GM12892 (cell line): ENCODE data around the gene EXOC6B.

ENCODE experiments used
- POLR2A ChIP-seq: IDR thresholded peaks from 2 replicates; pipeline ENCODE4 v1.6.1; 2011; ENCODE audit warnings: low read depth, low read length, control low read depth
- POLR2AphosphoS5 ChIP-seq: IDR thresholded peaks from 2 replicates; pipeline ENCODE4 v1.6.1; 2011; ENCODE audit warnings: low read depth, low read length, control low read depth
- TAF1 ChIP-seq: IDR thresholded peaks from 2 replicates; pipeline ENCODE4 v1.6.1; 2011; ENCODE audit warnings: low read depth, mild to moderate bottlenecking, control low read depth, low read length, borderline replicate concordance

GRCh38 chr2:72511906-72512305 is 313.9 kb downstream of the EXOC6B start:
- TF ChIP-seq POLR2AphosphoS5 (no peak), POLR2A (no peak), TAF1 (no peak)
